GM19452 (cell line): ENCODE measurements around the gene LMTK3.
A peak's percentile ranks its signal among the peaks of the same experiment; 100 is the strongest.

Experiments used
- ATAC-seq: cut with Tn5 transposase; IDR thresholded peaks from one replicate; pipeline ENCODE4 v1.9.1; 2021; ENCODE audit not compliant: unreplicated experiment

LMTK3 gene

GRCh38 chr19:48475369-48476068 lies 36.1 kb downstream of the LMTK3 start:
- no peak for ATAC-seq

- no peak for ATAC-seq
Observed at GRCh38 chr19:48474084-48474592, 37.5 kb downstream of the LMTK3 start.

GRCh38 chr19:48473161-48473966 lies 38.3 kb downstream of the LMTK3 start:
- no peak for ATAC-seq

GRCh38 chr19:48471836-48472235 lies 39.8 kb downstream of the LMTK3 start:
- no peak for ATAC-seq

GRCh38 chr19:48470856-48471255 lies 40.8 kb downstream of the LMTK3 start:
- ATAC-seq: no peak

GRCh38 chr19:48469934-48470680 lies 41.5 kb downstream of the LMTK3 start:
- ATAC-seq: no peak

GRCh38 chr19:48469289-48469881 lies 42.2 kb downstream of the LMTK3 start, which contains the start of gene CYTH2:
TSS of gene CYTH2 (plus strand) at chr19:48469369. CDS start at chr19:48469508, 139 bp downstream.
- peak; percentile 19 for ATAC-seq

GRCh38 chr19:48468772-48469288 lies 42.8 kb downstream of the LMTK3 start:
- peak; percentile 94 for ATAC-seq

- no peak for ATAC-seq
Observed at GRCh38 chr19:48466561-48467325, 44.9 kb downstream of the LMTK3 start.

- no peak for ATAC-seq
Observed at GRCh38 chr19:48465215-48465614, 46.4 kb downstream of the LMTK3 start.

GRCh38 chr19:48461982-48462655 lies 49.5 kb downstream of the LMTK3 start:
- no peak for ATAC-seq

- no peak for ATAC-seq
Observed at GRCh38 chr19:48461651-48461981, 50.0 kb downstream of the LMTK3 start.

GRCh38 chr19:48458016-48458415 lies 53.6 kb downstream of the LMTK3 start:
- no peak for ATAC-seq

- ATAC-seq: no peak
Observed at GRCh38 chr19:48456864-48457263, 54.8 kb downstream of the LMTK3 start.

- ATAC-seq: no peak
Observed at GRCh38 chr19:48455908-48456562, 55.6 kb downstream of the LMTK3 start.

GRCh38 chr19:48455171-48455907 lies 56.3 kb downstream of the LMTK3 start, which contains the start of gene KCNJ14:
TSS of gene KCNJ14 (plus strand) at chr19:48455574. CDS start at chr19:48461725, 6,151 bp downstream.
- no peak for ATAC-seq

- ATAC-seq: no peak
Observed at GRCh38 chr19:48454150-48454730, 57.4 kb downstream of the LMTK3 start.
